HCT116 (cell line): ENCODE results near the gene UBE2O. TPM values are rescaled to one million over a fixed set of nuclear protein-coding genes. Genes with fewer than 3 reads are reported as not detected.
"Not testable (repeated sequence)": the region's sequence is repeated elsewhere in the genome, so short reads cannot be mapped to it uniquely, and the experiment has no call there.

Source experiments
- ATAC-seq: fragments of 200-7000 bp; cut with Tn5 transposase; 2 replicates; pipeline ENCODE4 v1.9.1; 2020; ENCODE audit warnings: mild to moderate bottlenecking, moderate library complexity
- BruUV-seq: library from RNA; stranded (reverse); fragments of 400-500 nt; replicated peaks from 2 replicates; lab custom pipeline; 2021; lab: Mats Ljungman, UMichigan
- CTCF ChIA-PET: fragments of 300-600 bp; sonication (Branson Sonifier 250); formaldehyde crosslinking; loops from one replicate; lab custom pipeline; 2021; ENCODE audit warnings: antibody characterized with exemption; lab: Charles Lee
- POLR2A ChIA-PET: fragments of 300-600, 350-600 bp; sonication (Branson Sonifier 250); formaldehyde crosslinking; loops from one replicate; lab custom pipeline; 2021; ENCODE audit warnings: antibody characterized with exemption; lab: Charles Lee
- RAD21 ChIA-PET, 2 experiments: fragments of 300-600 bp; sonication (Branson Sonifier 250); formaldehyde crosslinking; loops; one replicate each; lab custom pipeline; 2023; ENCODE audit warnings: low total read pairs in 2 of 2; ENCODE audit not compliant: uncharacterized antibody in 2 of 2, unreplicated experiment in 2 of 2, low non-redundant PET in 1 of 2; lab: Charles Lee
- DNase-seq: peaks from one replicate; pipeline ENCODE4 v3.0.0-alpha.2; 2010; ENCODE audit warnings: low read depth, low spot score
- H2AFZ ChIP-seq: fragments of 200-600 bp; shearing (Covaris generic), sonication (generic); 2 replicates; pipeline ENCODE4 v1.6.1; 2017; ENCODE audit warnings: low read depth, mixed run types, mixed read lengths, antibody characterized with exemption, low read length; ENCODE audit not compliant: poor library complexity, severe bottlenecking
- H3K27ac ChIP-seq: 2 replicates; pipeline ENCODE4 v1.5.1; 2012; ENCODE audit warnings: low read depth, low read length
- H3K27me3 ChIP-seq: fragments of 200-600 bp; sonication (generic); 2 replicates; pipeline ENCODE4 v1.6.1; 2016; ENCODE audit warnings: mixed run types, low read length, mixed read lengths; ENCODE audit not compliant: insufficient read depth
- H3K36me3 ChIP-seq, 2 experiments: fragments of 200-500 bp in 1 of 2; fragments of 200-600 bp in 1 of 2; sonication (Bioruptor generic) in 1 of 2; sonication (generic) in 1 of 2; 2 replicates each; pipeline versions ENCODE4 v1.5.1 to v1.6.1; 2014 to 2016; ENCODE audit warnings: low read length in 2 of 2, inconsistent platforms in 1 of 2, mixed read lengths in 1 of 2, mixed run types in 1 of 2; ENCODE audit not compliant: insufficient read depth in 2 of 2, control insufficient read depth in 1 of 2
- H3K4me1 ChIP-seq, 2 experiments: fragments of 200-600 bp in 1 of 2; sonication (generic) in 1 of 2; 2 replicates each; pipeline versions ENCODE4 v1.5.1 to v1.6.1; 2012 to 2017; ENCODE audit warnings: low read length in 2 of 2, inconsistent platforms in 1 of 2, mild to moderate bottlenecking in 1 of 2, mixed read lengths in 1 of 2, mixed run types in 1 of 2, moderate library complexity in 1 of 2; ENCODE audit not compliant: insufficient read depth in 2 of 2, control insufficient read depth in 1 of 2
- H3K4me2 ChIP-seq: fragments of 200-600 bp; sonication (generic); 2 replicates; pipeline ENCODE4 v1.6.1; 2017; ENCODE audit warnings: mixed run types, low read length, mixed read lengths
- H3K4me3 ChIP-seq, 2 experiments: fragments of 200-600 bp in 1 of 2; sonication (generic) in 1 of 2; replicated peaks in 1 of 2; 2 replicates each; pipeline ENCODE4 v1.5.1; 2011 to 2016; ENCODE audit warnings: low read length in 2 of 2, control low read depth in 1 of 2, low read depth in 1 of 2, mild to moderate bottlenecking in 1 of 2, mixed read lengths in 1 of 2, mixed run types in 1 of 2
- H3K79me2 ChIP-seq: fragments of 200-600 bp; sonication (generic); 2 replicates; pipeline ENCODE4 v1.6.1; 2017; ENCODE audit warnings: mild to moderate bottlenecking, mixed run types, low read length, moderate library complexity, mixed read lengths; ENCODE audit not compliant: insufficient read depth
- H3K9ac ChIP-seq: fragments of 200-600 bp; sonication (generic); 2 replicates; pipeline ENCODE4 v1.6.1; 2016; ENCODE audit warnings: low read length, mixed read lengths
- H3K9me2 ChIP-seq: fragments of 200-600 bp; sonication (generic), shearing (Covaris generic); 2 replicates; pipeline ENCODE4 v1.6.1; 2017; ENCODE audit warnings: mixed run types, mild to moderate bottlenecking, moderate library complexity; ENCODE audit not compliant: insufficient read depth
- H3K9me3 ChIP-seq, 2 experiments: fragments of 200-500 bp in 1 of 2; fragments of 200-600 bp in 1 of 2; sonication (Bioruptor generic) in 1 of 2; sonication (generic) in 1 of 2; 2 replicates each; pipeline ENCODE4 v1.6.1; 2014 to 2017; ENCODE audit warnings: low read length in 2 of 2, mixed read lengths in 2 of 2, inconsistent platforms in 1 of 2, low read depth in 1 of 2, mild to moderate bottlenecking in 1 of 2, mixed run types in 1 of 2, moderate library complexity in 1 of 2; ENCODE audit not compliant: control insufficient read depth in 1 of 2, insufficient read depth in 1 of 2
- H4K20me1 ChIP-seq: fragments of 200-600 bp; sonication (generic), shearing (Covaris generic); 2 replicates; pipeline ENCODE4 v1.6.1; 2017; ENCODE audit warnings: mixed run types, mild to moderate bottlenecking, moderate library complexity; ENCODE audit not compliant: insufficient read depth
- ELF1 ChIP-seq: IDR thresholded peaks from 2 replicates; pipeline ENCODE4 v1.6.1; 2012; ENCODE audit warnings: low read depth, borderline replicate concordance
- MAX ChIP-seq: IDR thresholded peaks from 2 replicates; pipeline ENCODE4 v1.6.1; 2012
- POLR2A ChIP-seq: IDR thresholded peaks from 2 replicates; pipeline ENCODE4 v1.7.0; 2011; ENCODE audit warnings: borderline replicate concordance; ENCODE audit not compliant: insufficient read depth, insufficient read length; ENCODE audit errors: extremely low read depth
- POLR2AphosphoS5 ChIP-seq: IDR thresholded peaks from 2 replicates; pipeline ENCODE4 v1.6.1; 2011; ENCODE audit warnings: mild to moderate bottlenecking, low read depth, low read length, moderate library complexity
- SP1 ChIP-seq: IDR thresholded peaks from 2 replicates; pipeline ENCODE4 v1.6.1; 2012; ENCODE audit warnings: low read depth
- SRF ChIP-seq: IDR thresholded peaks from 2 replicates; pipeline ENCODE4 v1.6.1; 2012; ENCODE audit warnings: low read depth
- YY1 ChIP-seq: IDR thresholded peaks from 2 replicates; pipeline ENCODE4 v1.6.1; 2011; ENCODE audit warnings: low read length, low read depth, moderate library complexity, mild to moderate bottlenecking; ENCODE audit not compliant: insufficient replicate concordance; ENCODE audit errors: extremely low read depth
- ZNF274 ChIP-seq: fragments of 200-500 bp; sonication (Bioruptor generic); IDR thresholded peaks from 2 replicates; pipeline ENCODE4 v1.6.1; 2014; ENCODE audit warnings: mild to moderate bottlenecking, low read depth, low read length, inconsistent platforms
- intact Hi-C: fragments of 100-400 bp; cut with micrococcal nuclease; formaldehyde crosslinking; loops from 2 replicates; pipeline ENCODE4 v1.10.0; 2022
- total RNA-seq: library from RNA; stranded (reverse); gene quantifications from one replicate; pipeline ENCODE4 v1.2.1, GENCODE V29; 2021; ENCODE audit not compliant: unreplicated experiment
- TF ChIP-seq, protein P1 (sequence below): IDR thresholded peaks from 2 replicates; pipeline ENCODE4 v1.6.1; 2012; ENCODE audit warnings: low read depth

Gene UBE2O
- total RNA-seq, 1 experiment from 2014 or later = 59.1 TPM

DNA sequence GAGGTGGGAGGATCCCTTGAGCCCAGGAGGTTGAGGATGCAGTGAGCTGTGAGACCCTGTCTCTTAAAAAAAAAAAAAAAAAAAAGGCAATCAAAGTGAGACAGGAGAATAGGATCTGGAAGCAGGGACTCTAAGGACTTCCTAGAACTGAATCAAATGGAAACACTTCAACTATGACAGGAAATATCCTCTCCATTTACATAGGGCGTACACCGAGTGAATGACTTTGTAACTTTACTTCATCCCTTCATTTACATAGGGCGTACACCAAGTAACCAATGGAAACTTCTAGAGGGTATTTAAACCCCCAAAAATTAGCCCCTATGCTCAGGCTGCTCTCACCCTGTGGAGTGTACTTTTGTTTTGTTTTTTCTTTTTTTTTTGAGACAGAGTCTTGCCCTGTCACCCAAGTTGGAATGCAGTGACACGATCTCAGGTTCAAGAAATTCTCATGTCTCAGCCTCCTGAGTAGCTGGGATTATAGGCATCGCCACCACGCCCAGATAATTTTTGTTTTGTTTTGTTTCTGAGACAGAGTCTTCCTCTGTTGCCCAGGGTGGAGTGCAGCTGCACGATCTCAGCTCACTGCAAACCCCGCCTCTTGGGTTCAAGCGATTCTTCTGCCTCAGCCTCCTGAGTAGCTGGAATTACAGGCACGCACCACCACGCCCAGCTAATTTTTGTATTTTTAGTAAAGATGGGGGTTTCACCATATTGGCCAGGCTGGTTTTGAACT, 89.7 kb downstream of the UBE2O start:
- H3K4me3 ChIP-seq = no peak overlapping the region
- ATAC-seq = no peak
- BruUV-seq = no TSS peak
- TF ChIP-seq SP1 = no peak
- intact Hi-C loops = no loop called here
- peaks cover 10% of the 10 kb centered on the region in 2 experiments; a peak in 3 of 4 replicates for H3K4me1 ChIP-seq
- no peak overlapping the region for H2AFZ ChIP-seq
- no peaks in the 10 kb centered on the region for H3K27me3 ChIP-seq
- ChIA-PET POLR2A (interaction anchor here (5.0 kb wide), 1 partner anchor 10 kb away, joined by 26 read pairs; the partner anchor contains the start of gene PRPSAP1), CTCF (interaction anchor here (0.6 to 3.5 kb wide), 5 partner anchors 10 to 52 kb away, joined by 3 to 42 read pairs (median 3); partner anchors contain the start of genes PRPSAP1 and SPHK1), RAD21 (no interaction called here)
- no peaks in the 10 kb centered on the region for H3K9me3 ChIP-seq
- H3K4me2 ChIP-seq = no peak overlapping the region
- H3K9me2 ChIP-seq = no peaks in the 10 kb centered on the region
- no peak for DNase-seq
- H3K27ac ChIP-seq = no peak overlapping the region
- H4K20me1 ChIP-seq = no peaks in the 10 kb centered on the region
- H3K79me2 ChIP-seq = no peaks in the 10 kb centered on the region
- no peak overlapping the region for H3K9ac ChIP-seq
- H3K36me3 ChIP-seq = no peaks in the 10 kb centered on the region

DNA sequence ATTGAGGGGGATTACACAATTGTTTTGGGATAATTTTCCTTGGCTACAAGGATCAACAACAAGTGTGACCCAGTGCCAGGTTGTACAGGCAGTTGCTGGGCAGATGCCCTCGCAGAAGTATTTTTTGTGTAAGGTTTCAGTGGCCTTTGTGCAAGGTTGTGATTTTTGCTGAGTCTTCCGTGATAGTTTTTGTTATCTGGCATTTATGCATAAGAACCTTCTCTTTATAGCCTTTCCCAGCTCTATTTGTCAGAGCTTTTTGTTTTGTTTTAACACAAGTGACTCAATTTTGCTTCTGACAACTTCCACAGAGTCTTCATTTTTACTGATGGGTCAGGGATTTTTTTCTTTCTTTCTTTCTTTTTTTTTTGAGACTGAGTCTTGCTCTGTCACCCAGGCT, 92.5 kb downstream of the UBE2O start:
- Histone ChIP-seq H3K27ac (no peak overlapping the region), H3K4me1 (peaks cover 4 to 5% of the 10 kb centered on the region in 2 experiments; a peak in 3 of 4 replicates), H3K36me3 (no peaks in the 10 kb centered on the region), H3K27me3 (no peaks in the 10 kb centered on the region), H2AFZ (no peak overlapping the region), H3K9me3 (no peaks in the 10 kb centered on the region), H3K9me2 (no peaks in the 10 kb centered on the region), H3K4me2 (no peak overlapping the region)
- POLR2A ChIA-PET = no interaction called here
- no peak for DNase-seq
- CTCF ChIA-PET = no interaction called here
- RAD21 ChIA-PET = no interaction called here
- no TSS peak for BruUV-seq
- no peak for TF ChIP-seq ELF1
- TF ChIP-seq, protein P1, sequence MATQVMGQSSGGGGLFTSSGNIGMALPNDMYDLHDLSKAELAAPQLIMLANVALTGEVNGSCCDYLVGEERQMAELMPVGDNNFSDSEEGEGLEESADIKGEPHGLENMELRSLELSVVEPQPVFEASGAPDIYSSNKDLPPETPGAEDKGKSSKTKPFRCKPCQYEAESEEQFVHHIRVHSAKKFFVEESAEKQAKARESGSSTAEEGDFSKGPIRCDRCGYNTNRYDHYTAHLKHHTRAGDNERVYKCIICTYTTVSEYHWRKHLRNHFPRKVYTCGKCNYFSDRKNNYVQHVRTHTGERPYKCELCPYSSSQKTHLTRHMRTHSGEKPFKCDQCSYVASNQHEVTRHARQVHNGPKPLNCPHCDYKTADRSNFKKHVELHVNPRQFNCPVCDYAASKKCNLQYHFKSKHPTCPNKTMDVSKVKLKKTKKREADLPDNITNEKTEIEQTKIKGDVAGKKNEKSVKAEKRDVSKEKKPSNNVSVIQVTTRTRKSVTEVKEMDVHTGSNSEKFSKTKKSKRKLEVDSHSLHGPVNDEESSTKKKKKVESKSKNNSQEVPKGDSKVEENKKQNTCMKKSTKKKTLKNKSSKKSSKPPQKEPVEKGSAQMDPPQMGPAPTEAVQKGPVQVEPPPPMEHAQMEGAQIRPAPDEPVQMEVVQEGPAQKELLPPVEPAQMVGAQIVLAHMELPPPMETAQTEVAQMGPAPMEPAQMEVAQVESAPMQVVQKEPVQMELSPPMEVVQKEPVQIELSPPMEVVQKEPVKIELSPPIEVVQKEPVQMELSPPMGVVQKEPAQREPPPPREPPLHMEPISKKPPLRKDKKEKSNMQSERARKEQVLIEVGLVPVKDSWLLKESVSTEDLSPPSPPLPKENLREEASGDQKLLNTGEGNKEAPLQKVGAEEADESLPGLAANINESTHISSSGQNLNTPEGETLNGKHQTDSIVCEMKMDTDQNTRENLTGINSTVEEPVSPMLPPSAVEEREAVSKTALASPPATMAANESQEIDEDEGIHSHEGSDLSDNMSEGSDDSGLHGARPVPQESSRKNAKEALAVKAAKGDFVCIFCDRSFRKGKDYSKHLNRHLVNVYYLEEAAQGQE = no peak
- TF ChIP-seq SRF = no peak
- no peak for TF ChIP-seq YY1
- no peak for TF ChIP-seq ZNF274
- no peak for TF ChIP-seq POLR2A
- TF ChIP-seq MAX = no peak
- no peak for TF ChIP-seq POLR2AphosphoS5
- TF ChIP-seq, all 23 proteins: peak for 0
- Histone ChIP-seq H3K9ac (no peak overlapping the region), H4K20me1 (no peaks in the 10 kb centered on the region), H3K79me2 (no peaks in the 10 kb centered on the region), H3K4me3 (no peak overlapping the region)
- intact Hi-C loops = no loop called here
- ATAC-seq = no peak

- H3K27me3 ChIP-seq, H3K4me2 ChIP-seq, DNase-seq, H3K9ac ChIP-seq, POLR2A ChIA-PET, H3K9me2 ChIP-seq, CTCF ChIA-PET, H4K20me1 ChIP-seq, H3K36me3 ChIP-seq, RAD21 ChIA-PET, BruUV-seq, intact Hi-C loops, H3K27ac ChIP-seq, H3K9me3 ChIP-seq, H3K79me2 ChIP-seq, H3K4me3 ChIP-seq, H3K4me1 ChIP-seq, H2AFZ ChIP-seq, ATAC-seq: not testable (repeated sequence)
These were observed 93.2 kb downstream of the UBE2O start for GRCh38 chr17:76359776-76360175.
